ENCODE data around the gene ZNF649.

Gene ZNF649

DNA sequence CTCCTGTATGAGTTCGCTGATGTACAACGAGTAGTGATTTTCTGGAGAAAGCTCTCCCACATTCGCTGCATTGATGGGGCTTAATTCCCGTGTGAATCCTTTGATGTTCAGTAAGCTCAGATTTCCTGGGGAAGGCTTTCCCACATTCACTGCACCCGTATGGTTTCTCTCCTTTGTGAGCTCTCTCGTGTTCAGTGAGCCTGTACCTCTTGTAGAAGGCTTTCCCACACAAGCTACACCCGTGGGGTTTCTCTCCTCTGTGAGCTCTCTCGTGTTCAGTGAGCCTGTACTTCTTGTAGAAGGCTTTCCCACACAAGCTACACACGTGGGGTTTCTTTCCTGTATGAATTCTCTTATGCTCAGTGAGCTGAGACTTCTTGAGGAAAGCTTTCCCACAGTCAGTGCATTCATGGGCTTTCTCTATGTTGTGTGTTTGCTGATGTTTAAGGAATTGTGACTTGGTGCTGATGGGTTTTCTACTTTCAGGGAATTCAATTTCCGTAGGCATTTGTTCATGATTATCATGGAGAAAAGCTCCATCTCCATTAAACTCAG is 13.5 kb downstream of the ZNF649 start:
- no peak for DNase-seq

DNA sequence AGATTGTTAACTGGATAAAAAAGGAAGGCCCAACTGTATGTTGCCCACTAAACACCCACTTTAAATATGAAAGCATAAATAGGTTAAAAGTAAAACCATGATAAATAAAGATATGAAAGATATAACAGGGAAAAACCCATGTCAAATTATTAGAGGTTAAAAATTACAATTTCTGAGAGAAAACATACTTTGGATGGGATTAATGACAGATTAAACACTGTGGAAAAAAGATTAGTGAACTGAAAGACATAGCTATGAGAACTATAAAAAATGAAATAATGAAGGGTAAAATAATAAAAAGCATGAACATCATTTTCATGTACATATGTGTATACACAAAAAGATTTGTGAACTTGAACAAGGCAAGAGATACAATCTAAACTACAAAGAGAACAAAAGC is 14.9 kb downstream of the ZNF649 start:
- no peak for DNase-seq

DNA sequence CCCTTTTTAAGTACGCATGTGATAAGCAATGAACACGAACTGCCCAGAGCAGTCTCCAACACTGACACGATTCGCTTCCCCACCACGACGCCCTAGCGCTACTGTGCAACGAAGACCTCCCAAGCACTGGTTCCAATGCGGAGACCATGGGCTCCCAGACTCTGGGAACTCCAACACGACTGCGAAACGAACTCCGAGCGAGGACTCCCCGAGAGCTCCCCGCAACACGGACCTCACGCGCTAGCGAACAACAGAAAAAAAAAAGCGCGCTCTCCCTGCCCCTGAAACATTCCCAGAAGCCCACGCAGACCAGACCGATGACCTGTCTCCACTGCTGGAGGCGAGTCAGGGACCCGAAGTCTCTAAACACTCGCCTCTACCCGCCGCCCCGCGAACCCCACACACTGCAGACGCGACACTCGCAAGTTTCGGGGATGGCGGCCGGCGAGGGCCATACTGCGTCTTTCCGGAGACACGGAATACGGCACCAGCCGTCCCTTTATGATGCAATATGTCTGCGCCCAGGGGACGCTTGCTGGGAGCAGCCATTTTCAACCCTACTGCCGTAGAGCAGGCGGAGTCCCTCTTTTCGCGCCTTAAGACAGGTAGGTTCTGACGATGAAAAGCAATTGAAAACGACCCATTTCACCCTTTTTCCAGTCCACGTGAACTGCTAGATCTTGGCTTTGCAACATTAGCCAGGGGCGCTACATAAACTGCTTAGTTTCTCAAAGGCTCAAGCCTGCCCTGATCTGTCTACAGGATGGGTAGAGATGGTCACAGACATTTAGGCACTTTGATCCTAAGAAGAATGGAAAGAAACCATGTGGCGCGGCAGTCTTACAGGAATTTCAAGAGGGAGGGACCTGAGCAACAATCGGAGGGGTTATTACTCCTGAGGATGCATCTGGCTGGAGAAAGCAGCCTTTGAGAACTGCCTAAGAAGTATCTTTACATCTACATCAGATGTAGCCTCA is 17.0 kb downstream of the ZNF649 start, which contains the start of gene ZNF577:
Gene ZNF577, minus strand, starts transcription at position 430 of the 977 bp plus-strand sequence. CDS start 7,569 bp downstream, outside the sequence.
- DNase-seq: peak; percentile 93

DNA sequence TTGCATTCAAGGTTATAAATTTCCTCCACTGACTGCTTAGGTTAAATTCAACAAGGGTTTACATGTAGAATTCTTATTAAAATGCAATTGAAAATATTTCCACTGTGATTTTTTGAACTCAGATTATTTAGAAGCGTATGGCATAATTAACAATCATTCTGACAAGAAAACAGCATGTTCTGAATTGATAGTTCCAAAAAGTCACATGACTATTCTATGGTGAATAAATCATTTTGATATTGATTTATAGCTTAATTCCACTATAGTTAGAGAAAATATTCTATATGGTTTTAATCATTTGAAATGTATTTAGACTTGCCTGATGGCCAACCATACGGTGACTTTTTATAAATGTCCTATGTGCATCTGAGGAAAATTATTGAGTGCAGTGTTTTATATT is 20.1 kb downstream of the ZNF649 start:
- DNase-seq: no peak

DNA sequence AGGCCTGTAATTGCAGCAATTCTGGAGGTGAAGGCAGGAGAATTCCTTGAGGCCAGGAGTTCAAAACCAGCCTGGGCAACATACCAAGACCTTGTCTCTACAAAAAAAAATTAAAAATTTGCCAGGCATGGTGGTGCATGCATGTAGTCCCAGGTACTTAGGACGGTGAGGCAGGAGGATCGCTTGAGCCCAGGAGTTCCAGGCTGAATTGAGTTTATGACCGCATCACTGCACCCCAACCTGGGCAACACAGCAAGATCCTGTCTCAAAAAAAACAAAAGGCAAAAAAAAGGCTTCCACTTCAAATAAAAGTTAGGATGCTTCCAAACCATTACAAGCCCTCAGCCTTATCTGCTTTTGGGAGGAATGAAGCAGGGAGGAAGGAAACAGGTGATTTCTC is 22.3 kb downstream of the ZNF649 start:
- no peak for DNase-seq

DNA sequence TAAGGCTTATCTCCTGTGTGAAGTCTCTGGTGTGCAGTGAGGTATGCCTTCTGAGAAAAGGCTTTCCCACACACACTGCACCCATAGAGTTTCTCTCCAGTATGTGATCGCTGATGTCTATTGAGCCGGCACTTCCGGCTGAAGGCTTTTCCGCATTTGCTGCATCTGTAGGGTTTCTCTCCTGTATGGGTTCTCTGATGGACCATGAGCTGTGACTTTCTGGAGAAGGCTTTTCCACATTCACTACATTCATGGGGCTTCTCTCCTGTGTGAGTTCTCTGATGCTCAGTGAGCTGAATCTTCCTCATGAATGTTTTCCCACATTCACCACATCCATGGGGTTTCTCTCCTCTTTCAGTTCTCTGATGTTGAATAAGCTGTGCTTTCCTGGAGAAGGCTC is 31.7 kb downstream of the ZNF649 start:
- DNase-seq: no peak

DNA sequence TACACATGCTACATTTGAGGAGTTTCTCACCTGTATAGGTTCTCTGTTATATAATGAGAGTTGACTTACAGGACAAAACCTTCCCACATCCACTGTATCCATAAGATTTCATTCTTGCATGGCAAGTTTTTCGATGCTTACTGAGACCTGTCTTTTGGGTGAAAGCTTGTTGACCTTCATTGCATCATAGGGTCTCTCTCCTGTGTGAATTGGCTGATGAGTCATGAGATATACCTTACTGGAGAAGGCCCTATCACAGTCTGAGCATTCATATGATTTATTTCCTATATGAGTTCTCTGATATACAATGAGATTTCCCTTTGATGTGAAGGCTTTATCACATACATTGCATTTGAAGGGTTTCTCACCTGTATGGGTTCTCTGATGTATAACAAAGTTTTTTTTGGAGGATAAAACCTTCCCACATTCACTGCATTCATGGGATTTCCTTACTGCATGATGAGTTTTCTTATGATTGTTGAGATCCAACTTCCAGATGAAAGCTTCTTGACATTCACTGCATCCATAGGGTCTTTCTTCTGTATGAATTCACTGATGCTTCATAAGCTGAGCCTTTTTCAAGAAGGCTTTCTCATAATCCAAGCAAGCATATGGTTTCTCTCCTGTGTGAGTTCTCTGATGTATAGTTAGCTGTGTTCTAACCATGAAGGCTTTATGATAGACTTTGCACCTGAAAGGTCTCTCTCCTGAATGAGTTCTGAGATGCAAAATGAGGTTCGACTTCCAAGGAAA is 42.8 kb downstream of the ZNF649 start:
- DNase-seq: no peak

Measured in right kidney (tissue), 1 donor.